Measurements from ENCODE around the gene YY1.

YY1 gene

DNA sequence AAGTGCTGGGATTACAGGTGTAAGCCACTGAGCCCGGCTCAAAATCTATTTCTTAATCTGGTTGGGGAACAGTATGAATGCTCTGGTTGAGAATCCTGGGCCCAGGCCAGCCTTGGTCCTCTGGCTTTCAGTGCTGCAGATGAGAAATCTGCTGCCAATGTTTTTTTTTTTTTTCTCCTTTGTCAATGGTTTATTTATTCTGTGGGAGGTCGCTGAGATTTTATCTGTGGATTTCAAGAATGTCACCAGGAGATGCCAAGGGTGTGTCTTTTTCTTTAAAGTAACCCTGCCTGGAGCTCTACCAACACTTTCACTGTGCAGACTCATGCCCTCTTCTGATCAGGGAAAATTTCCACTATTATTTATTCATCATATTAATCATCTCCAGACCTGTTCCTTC lies 63.7 kb downstream of the YY1 start:
- TF ChIP-seq EZH2phosphoT487 (IDR thresholded peaks at IDR 0.05; ENCODE audit: borderline replicate concordance) = no peak
- TF ChIP-seq, protein P1, sequence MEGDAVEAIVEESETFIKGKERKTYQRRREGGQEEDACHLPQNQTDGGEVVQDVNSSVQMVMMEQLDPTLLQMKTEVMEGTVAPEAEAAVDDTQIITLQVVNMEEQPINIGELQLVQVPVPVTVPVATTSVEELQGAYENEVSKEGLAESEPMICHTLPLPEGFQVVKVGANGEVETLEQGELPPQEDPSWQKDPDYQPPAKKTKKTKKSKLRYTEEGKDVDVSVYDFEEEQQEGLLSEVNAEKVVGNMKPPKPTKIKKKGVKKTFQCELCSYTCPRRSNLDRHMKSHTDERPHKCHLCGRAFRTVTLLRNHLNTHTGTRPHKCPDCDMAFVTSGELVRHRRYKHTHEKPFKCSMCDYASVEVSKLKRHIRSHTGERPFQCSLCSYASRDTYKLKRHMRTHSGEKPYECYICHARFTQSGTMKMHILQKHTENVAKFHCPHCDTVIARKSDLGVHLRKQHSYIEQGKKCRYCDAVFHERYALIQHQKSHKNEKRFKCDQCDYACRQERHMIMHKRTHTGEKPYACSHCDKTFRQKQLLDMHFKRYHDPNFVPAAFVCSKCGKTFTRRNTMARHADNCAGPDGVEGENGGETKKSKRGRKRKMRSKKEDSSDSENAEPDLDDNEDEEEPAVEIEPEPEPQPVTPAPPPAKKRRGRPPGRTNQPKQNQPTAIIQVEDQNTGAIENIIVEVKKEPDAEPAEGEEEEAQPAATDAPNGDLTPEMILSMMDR (conservative IDR thresholded peaks at IDR 0.05; ENCODE audit: low read length) = no peak
- H3K27me3 ChIP-seq (ENCODE audit: insufficient read depth, low read length, poor library complexity, severe bottlenecking) = no peaks in the 10 kb centered on the region
- no peak overlapping the region for H3K9ac ChIP-seq (ENCODE audit: low read depth, low read length, poor library complexity, severe bottlenecking)
- H2AFZ ChIP-seq (ENCODE audit: low read length) = no peak overlapping the region
- H3K9me2 ChIP-seq (replicated peaks; ENCODE audit: low read depth, low read length) = no peaks in the 10 kb centered on the region
- H4K20me1 ChIP-seq (ENCODE audit: insufficient read depth, low read length, poor library complexity, severe bottlenecking) = peaks cover 34% of the 10 kb centered on the region
- peak overlapping the region; percentile 95 for H3K4me2 ChIP-seq (ENCODE audit: low read depth, low read length, poor library complexity, severe bottlenecking)
- peaks cover 12% of the 10 kb centered on the region; the same call in 1 of the 2 replicates for H3K36me3 ChIP-seq (ENCODE audit: insufficient read depth, low read length)
- no peak overlapping the region for H3K4me3 ChIP-seq (ENCODE audit: low read length, poor library complexity, severe bottlenecking)
- no peaks in the 10 kb centered on the region for H3K9me3 ChIP-seq (ENCODE audit: insufficient read depth, low read depth, low read length)
- H3F3A ChIP-seq (ENCODE audit: low read depth) = no peaks in the 10 kb centered on the region
- peaks cover 78% of the 10 kb centered on the region for H3K79me2 ChIP-seq (ENCODE audit: insufficient read depth, low read length)
- peaks cover 32% of the 10 kb centered on the region for H3K4me1 ChIP-seq (ENCODE audit: insufficient read depth, low read length, poor library complexity, severe bottlenecking)

DNA sequence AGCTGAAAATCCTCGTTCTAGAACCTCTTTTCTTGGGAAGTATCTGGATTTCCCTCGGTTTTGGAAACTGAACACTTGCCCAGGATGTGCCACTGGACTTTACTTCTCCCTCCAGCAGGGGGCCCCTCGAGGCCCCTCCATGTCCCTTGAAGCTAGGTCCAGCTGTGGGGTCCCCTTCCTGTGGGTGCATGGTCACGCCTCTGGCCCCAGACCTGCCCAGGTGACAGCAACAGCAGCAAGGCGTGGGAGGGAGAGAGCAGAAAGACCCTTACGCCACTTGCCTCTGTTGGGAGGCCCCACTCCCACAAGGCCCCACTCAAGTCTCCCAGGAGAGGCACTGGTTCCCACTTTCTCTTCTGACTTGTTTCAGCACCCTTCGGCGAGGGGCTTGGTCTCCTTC lies 64.2 kb downstream of the YY1 start:
- H3F3A ChIP-seq (ENCODE audit: low read depth) = no peaks in the 10 kb centered on the region
- H3K9ac ChIP-seq (ENCODE audit: low read depth, low read length, poor library complexity, severe bottlenecking) = no peak overlapping the region
- TF ChIP-seq, protein P1 (conservative IDR thresholded peaks at IDR 0.05; ENCODE audit: low read length) = peak; percentile 86
- no peak for TF ChIP-seq EZH2phosphoT487 (IDR thresholded peaks at IDR 0.05; ENCODE audit: borderline replicate concordance)
- no peak overlapping the region for H2AFZ ChIP-seq (ENCODE audit: low read length)
- peak overlapping the region; percentile 95 for H3K4me2 ChIP-seq (ENCODE audit: low read depth, low read length, poor library complexity, severe bottlenecking)
- H3K9me3 ChIP-seq (ENCODE audit: insufficient read depth, low read depth, low read length) = no peaks in the 10 kb centered on the region
- H3K79me2 ChIP-seq (ENCODE audit: insufficient read depth, low read length) = peaks cover 83% of the 10 kb centered on the region
- H4K20me1 ChIP-seq (ENCODE audit: insufficient read depth, low read length, poor library complexity, severe bottlenecking) = peaks cover 34% of the 10 kb centered on the region
- H3K36me3 ChIP-seq (ENCODE audit: insufficient read depth, low read length) = peaks cover 8% of the 10 kb centered on the region; the same call in 1 of the 2 replicates
- H3K4me1 ChIP-seq (ENCODE audit: insufficient read depth, low read length, poor library complexity, severe bottlenecking) = peaks cover 37% of the 10 kb centered on the region
- no peaks in the 10 kb centered on the region for H3K27me3 ChIP-seq (ENCODE audit: insufficient read depth, low read length, poor library complexity, severe bottlenecking)
- no peaks in the 10 kb centered on the region for H3K9me2 ChIP-seq (replicated peaks; ENCODE audit: low read depth, low read length)
- no peak overlapping the region for H3K4me3 ChIP-seq (ENCODE audit: low read length, poor library complexity, severe bottlenecking)

DNA sequence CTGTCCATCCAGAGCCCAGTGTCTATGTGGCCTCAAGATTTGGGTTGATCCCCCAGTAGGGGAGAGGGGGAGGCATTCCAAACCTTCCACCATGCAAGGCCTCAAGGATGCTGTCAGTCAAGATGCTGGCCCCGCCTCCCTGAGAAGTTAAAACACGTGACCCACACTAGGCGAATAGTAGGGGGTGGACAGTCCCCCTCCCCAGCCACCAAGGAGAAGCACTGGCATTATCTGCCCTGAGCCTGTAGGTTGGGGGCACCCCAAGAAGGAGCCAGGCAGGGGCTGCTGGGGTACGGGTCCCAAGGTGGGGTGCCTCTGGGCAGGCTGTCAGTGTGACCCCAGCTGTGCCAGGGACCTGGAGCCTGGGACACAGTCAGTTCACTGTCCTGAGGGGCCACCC lies 65.0 kb downstream of the YY1 start:
- Histone ChIP-seq H3K36me3 (ENCODE audit: insufficient read depth, low read length) (peaks cover under 1% of the 10 kb centered on the region; the same call in 1 of the 2 replicates), H3K4me3 (ENCODE audit: low read length, poor library complexity, severe bottlenecking) (peak overlapping the region; percentile 89), H3F3A (ENCODE audit: low read depth) (no peaks in the 10 kb centered on the region), H3K9me3 (ENCODE audit: insufficient read depth, low read depth, low read length) (no peaks in the 10 kb centered on the region), H3K9ac (ENCODE audit: low read depth, low read length, poor library complexity, severe bottlenecking) (no peak overlapping the region), H3K79me2 (ENCODE audit: insufficient read depth, low read length) (peaks cover 79% of the 10 kb centered on the region), H3K27me3 (ENCODE audit: insufficient read depth, low read length, poor library complexity, severe bottlenecking) (no peaks in the 10 kb centered on the region), H3K9me2 (replicated peaks; ENCODE audit: low read depth, low read length) (no peaks in the 10 kb centered on the region), H4K20me1 (ENCODE audit: insufficient read depth, low read length, poor library complexity, severe bottlenecking) (peaks cover 34% of the 10 kb centered on the region), H3K4me2 (ENCODE audit: low read depth, low read length, poor library complexity, severe bottlenecking) (peak overlapping the region; percentile 95), H3K4me1 (ENCODE audit: insufficient read depth, low read length, poor library complexity, severe bottlenecking) (peaks cover 43% of the 10 kb centered on the region), H2AFZ (ENCODE audit: low read length) (no peak overlapping the region)
- no peak for TF ChIP-seq EZH2phosphoT487 (IDR thresholded peaks at IDR 0.05; ENCODE audit: borderline replicate concordance)
- TF ChIP-seq, protein P1 (conservative IDR thresholded peaks at IDR 0.05; ENCODE audit: low read length) = no peak

Measured in Loucy (cell line).